ENCODE results near the gene DPYSL5.

DNA sequence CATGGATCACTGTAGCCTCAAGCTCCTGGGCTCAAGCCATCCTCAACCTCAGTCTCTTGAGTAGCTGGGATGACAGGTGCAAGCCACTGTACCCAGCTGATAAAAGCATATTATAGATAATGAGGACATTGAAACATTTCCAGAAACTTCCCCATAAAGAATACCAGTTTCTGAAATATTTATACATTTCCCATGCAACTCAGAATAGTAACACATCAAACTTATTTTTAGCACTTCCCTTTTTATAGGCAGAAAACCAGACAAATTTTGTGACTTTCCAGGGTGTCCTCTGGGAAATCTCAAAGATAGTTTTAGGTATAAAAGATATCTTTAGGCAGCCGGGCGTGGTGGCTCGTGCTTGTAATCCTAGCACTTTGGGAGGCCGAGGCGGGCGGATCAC, 25.1 kb upstream of the DPYSL5 start:
- TF ChIP-seq GATA3 (IDR thresholded peaks at IDR 0.05; ENCODE audit: low read depth, low read length), result no peak
- TF ChIP-seq GATA2 (IDR thresholded peaks at IDR 0.05; ENCODE audit: low read depth, low read length), result no peak
